ENCODE results near the gene TRIO. TPM values are rescaled to one million over a fixed set of nuclear protein-coding genes. Genes with fewer than 3 reads are reported as not detected.

TRIO gene
- total RNA-seq, 1 donor from 2014 or later = 223 TPM

DNA sequence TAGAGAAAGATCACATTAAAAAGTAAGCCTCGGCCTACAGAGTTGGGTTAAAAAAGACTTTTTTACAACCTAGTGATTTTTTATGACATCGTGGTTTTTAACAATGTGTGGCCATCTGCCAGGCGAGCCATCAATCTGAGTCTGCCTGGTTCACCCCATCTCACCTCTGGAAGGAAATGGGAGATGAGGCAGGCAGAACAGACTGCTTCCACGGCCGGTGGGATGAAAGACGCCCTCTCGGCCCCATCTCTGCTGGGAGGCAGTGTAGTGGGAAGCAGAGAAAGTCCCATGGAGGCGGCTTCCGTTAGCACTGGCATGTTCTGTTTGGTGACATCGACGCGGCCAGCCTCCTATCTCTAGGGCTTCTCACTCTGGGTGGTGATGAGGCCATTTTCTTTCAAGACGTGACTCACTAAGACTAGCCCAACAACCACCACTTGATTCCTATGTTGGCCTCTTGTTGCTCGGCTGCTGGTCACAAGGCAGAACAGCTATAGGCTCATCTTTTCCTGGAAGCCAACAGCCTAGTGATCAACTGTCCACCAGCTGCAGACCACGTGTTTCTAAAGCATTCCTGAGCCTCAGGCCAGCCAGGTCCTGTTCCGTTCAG lies 306.0 kb downstream of the TRIO start:
- no peak for ATAC-seq (ENCODE audit: low read depth)
- TF ChIP-seq, protein P1, sequence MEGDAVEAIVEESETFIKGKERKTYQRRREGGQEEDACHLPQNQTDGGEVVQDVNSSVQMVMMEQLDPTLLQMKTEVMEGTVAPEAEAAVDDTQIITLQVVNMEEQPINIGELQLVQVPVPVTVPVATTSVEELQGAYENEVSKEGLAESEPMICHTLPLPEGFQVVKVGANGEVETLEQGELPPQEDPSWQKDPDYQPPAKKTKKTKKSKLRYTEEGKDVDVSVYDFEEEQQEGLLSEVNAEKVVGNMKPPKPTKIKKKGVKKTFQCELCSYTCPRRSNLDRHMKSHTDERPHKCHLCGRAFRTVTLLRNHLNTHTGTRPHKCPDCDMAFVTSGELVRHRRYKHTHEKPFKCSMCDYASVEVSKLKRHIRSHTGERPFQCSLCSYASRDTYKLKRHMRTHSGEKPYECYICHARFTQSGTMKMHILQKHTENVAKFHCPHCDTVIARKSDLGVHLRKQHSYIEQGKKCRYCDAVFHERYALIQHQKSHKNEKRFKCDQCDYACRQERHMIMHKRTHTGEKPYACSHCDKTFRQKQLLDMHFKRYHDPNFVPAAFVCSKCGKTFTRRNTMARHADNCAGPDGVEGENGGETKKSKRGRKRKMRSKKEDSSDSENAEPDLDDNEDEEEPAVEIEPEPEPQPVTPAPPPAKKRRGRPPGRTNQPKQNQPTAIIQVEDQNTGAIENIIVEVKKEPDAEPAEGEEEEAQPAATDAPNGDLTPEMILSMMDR (IDR thresholded peaks at IDR 0.05) = no peak

DNA sequence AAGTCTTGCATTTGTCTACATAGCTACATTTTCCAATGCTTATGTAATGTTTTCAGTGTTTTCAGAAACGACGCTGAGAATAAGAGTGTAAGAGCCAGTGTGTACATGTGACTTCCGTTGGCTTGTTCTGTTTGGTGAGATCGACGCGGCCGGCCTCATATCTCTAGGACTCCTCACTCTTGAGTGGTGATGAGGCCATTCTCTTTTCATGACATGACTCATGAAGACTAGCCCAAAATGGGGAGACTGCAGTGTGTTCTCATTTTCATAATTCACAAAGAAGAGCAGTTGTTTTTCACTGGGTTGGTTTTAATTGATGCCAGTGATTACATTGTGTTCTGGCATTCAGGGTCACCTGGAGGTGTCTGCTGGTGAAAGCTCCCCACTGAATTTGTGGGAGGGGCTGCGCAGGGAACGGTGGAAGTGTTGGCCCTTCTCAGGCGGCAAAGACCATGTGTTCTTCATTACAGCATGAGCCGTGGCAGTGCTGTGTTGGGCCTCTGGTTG lies 306.9 kb downstream of the TRIO start:
- no peak for DNase-seq
- Mint-ChIP-seq H3K27ac (no peak overlapping the region), H3K4me1 (peaks cover 5% of the 10 kb centered on the region)

More for the DNA sequence above, 306.0 kb downstream of the TRIO start:
- Mint-ChIP-seq H3K27me3 (no peaks in the 10 kb centered on the region), H3K4me1 (peaks cover 5% of the 10 kb centered on the region), H3K9me3 (no peaks in the 10 kb centered on the region), H3K27ac (no peak overlapping the region), H3K4me3 (no peak overlapping the region), H3K36me3 (ENCODE audit: low read depth) (peaks cover 62% of the 10 kb centered on the region)
- DNase-seq = no peak
- ChIA-PET POLR2A (no interaction called here), CTCF (no interaction called here)
- intact Hi-C loops (cut with micrococcal nuclease) = no loop called here

GRCh38 chr5:14450742-14451141 lies 307.6 kb downstream of the TRIO start:
- Mint-ChIP-seq H3K36me3 (ENCODE audit: low read depth) (peaks cover 69% of the 10 kb centered on the region), H3K4me3 (no peak overlapping the region), H3K9me3 (no peaks in the 10 kb centered on the region), H3K4me1 (peaks cover 5% of the 10 kb centered on the region), H3K27me3 (no peaks in the 10 kb centered on the region), H3K27ac (no peak overlapping the region)
- TF ChIP-seq, protein P1 (IDR thresholded peaks at IDR 0.05) = no peak
- intact Hi-C loops (cut with micrococcal nuclease) = no loop called here
- CTCF ChIA-PET = no interaction called here
- DNase-seq (no peak), ATAC-seq (ENCODE audit: low read depth) (no peak)
- POLR2A ChIA-PET = no interaction called here

More for the DNA sequence above, 306.9 kb downstream of the TRIO start:
- Mint-ChIP-seq H3K27me3 (no peaks in the 10 kb centered on the region), H3K36me3 (ENCODE audit: low read depth) (peaks cover 67% of the 10 kb centered on the region), H3K9me3 (no peaks in the 10 kb centered on the region), H3K4me3 (no peak overlapping the region)
- CTCF ChIA-PET = no interaction called here
- TF ChIP-seq, protein P1 (IDR thresholded peaks at IDR 0.05) = no peak
- ATAC-seq (ENCODE audit: low read depth) = no peak
- intact Hi-C loops (cut with micrococcal nuclease) = no loop called here
- POLR2A ChIA-PET = no interaction called here

GRCh38 chr5:14451871-14452270 lies 308.7 kb downstream of the TRIO start:
- no peaks in the 10 kb centered on the region for H3K27me3 Mint-ChIP-seq
- peaks cover 5% of the 10 kb centered on the region for H3K4me1 Mint-ChIP-seq
- peaks cover 65% of the 10 kb centered on the region for H3K36me3 Mint-ChIP-seq (ENCODE audit: low read depth)
- intact Hi-C loops (cut with micrococcal nuclease) = no loop called here
- H3K9me3 Mint-ChIP-seq = no peaks in the 10 kb centered on the region
- H3K27ac Mint-ChIP-seq = no peak overlapping the region
- POLR2A ChIA-PET = no interaction called here
- DNase-seq (no peak), ATAC-seq (ENCODE audit: low read depth) (no peak)
- CTCF ChIA-PET = no interaction called here
- TF ChIP-seq, protein P1 (IDR thresholded peaks at IDR 0.05) = no peak
- no peak overlapping the region for H3K4me3 Mint-ChIP-seq

DNA sequence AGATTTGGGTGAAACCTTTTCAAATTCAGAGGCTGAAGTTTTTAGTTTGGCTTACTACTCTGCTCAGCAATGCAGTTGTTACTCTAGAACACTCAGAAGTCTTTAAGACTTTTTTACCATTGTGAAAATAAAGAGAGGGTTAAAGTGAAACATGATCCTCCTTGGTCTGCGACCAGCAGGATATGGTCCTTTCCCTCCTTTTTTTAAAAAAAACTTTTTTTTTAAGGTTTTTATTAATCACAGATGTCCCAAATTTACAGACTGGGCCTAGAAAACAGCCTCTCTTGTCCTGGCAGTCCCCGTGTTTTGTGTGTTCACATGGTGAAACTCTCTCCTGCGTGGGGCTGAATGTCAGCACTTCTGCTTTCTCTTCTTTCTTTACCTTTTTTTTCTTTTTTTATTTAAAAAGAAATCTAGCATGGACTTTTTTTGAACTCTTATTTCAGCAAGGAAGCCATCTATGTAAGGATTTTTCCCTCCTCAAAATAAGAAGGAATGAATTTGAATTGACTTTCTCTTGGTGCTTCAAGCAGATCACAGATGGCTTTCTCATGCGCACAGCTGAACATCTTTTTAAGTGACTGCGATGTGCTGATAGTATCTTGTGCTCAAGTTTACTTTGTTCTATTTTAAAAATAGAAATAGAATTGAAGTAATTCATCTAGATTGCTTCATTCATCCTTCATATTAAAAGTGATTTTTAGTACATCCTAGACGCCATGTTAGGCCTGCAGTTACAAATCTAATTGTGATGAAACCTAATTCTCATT lies 309.7 kb downstream of the TRIO start:
- ChIA-PET POLR2A (no interaction called here), CTCF (no interaction called here)
- Mint-ChIP-seq H3K4me3 (no peak overlapping the region), H3K27ac (no peak overlapping the region), H3K27me3 (no peaks in the 10 kb centered on the region), H3K9me3 (no peaks in the 10 kb centered on the region), H3K4me1 (no peaks in the 10 kb centered on the region), H3K36me3 (ENCODE audit: low read depth) (peaks cover 66% of the 10 kb centered on the region)
- TF ChIP-seq, protein P1 (IDR thresholded peaks at IDR 0.05) = no peak
- no peak for DNase-seq
- ATAC-seq (ENCODE audit: low read depth) = no peak
- intact Hi-C loops (cut with micrococcal nuclease) = no loop called here
